ENCODE results near the gene RPL3.
"Not testable (repeated sequence)": the region's sequence is repeated elsewhere in the genome, so short reads cannot be mapped to it uniquely, and the experiment has no call there.

The RPL3 gene

GRCh38 chr22:39349967-39350726 lies 30.7 kb upstream of the RPL3 start, which contains the start of gene SYNGR1:
Gene SYNGR1, plus strand, starts transcription at chr22:39349991. Its CDS starts 20 bp downstream, at chr22:39350011.
- Histone ChIP-seq H3K9me3 (ENCODE audit: control insufficient read depth, low read depth, low read length) (no peaks in the 10 kb centered on the region), H3K4me1 (ENCODE audit: control insufficient read depth, low read depth, low read length) (peaks cover 19% of the 10 kb centered on the region), H3K27ac (ENCODE audit: low read length) (no peak within 1 kb of the TSS), H3K9ac (ENCODE audit: low read length) (peak within 1 kb of the TSS; percentile 58), H3K4me3 (ENCODE audit: low read length) (peak within 1 kb of the TSS; percentile 73), H3K27me3 (ENCODE audit: control insufficient read depth, insufficient read depth, low read length) (peaks cover 14% of the 10 kb centered on the region), H3K36me3 (ENCODE audit: control insufficient read depth, low read depth, low read length) (no peaks in the 10 kb centered on the region)

DNA sequence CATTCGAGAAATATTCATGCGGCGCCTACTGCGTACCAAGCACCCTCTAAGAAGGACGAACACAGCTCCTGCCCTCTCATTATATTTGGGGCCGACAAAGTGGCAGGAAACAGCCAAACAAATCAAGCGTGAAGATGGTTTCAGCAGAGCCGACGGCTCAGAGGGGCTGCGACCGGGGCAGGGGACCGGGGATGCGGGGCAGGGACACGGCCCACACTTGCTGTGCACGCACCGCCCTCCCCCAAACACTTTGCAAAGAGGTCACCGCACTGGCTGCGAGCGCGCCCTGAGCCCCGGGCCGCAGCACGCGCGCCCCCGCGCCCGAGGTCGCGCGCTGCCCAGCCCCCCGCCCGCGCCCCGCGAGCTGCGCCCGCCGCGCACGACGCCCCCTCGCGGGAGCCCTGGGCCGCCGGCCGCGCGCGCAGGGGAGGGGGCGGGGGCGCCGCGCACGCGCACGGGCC lies 30.1 kb upstream of the RPL3 start:
- Histone ChIP-seq H3K9ac (ENCODE audit: low read length) (peak overlapping the region; percentile 58), H3K4me1 (ENCODE audit: control insufficient read depth, low read depth, low read length) (peaks cover 19% of the 10 kb centered on the region), H3K27me3 (ENCODE audit: control insufficient read depth, insufficient read depth, low read length) (peaks cover 14% of the 10 kb centered on the region), H3K4me3 (ENCODE audit: low read length) (peak overlapping the region; percentile 73), H3K27ac (ENCODE audit: low read length) (no peak overlapping the region), H3K36me3 (ENCODE audit: control insufficient read depth, low read depth, low read length) (no peaks in the 10 kb centered on the region), H3K9me3 (ENCODE audit: control insufficient read depth, low read depth, low read length) (no peaks in the 10 kb centered on the region)

DNA sequence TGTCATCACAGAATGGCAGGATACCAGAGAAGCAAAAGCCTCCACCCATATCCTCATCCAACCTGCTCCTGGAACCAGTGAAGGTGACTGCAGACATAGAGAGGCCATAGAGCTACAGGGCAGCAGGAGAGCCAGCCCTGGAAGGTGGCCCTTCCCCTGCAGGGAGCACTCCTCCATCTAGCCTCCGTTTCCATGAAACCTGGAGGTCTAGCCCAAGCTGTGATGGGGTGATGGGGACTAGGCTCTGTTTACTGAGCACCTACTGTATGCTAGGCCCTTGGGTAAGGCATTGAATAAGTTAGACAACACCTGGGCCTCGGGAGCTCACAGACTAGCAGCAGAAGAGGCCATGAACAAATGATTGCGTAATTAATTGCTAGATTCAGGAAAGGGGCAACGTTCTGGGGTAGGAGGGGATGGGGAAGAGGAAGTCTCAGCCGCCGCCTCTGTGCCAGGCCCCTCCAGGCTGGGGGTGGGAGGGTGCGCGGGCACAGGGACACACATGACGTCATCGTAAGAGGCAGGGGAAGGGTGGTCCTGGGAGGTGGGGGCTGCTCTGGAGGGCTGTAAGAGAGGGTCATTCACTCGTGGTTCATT lies 29.6 kb upstream of the RPL3 start:
- H3K27me3 ChIP-seq (ENCODE audit: control insufficient read depth, insufficient read depth, low read length), result peaks cover 14% of the 10 kb centered on the region
- no peak overlapping the region for H3K27ac ChIP-seq (ENCODE audit: low read length)
- peak overlapping the region; percentile 73 for H3K4me3 ChIP-seq (ENCODE audit: low read length)
- peak overlapping the region; percentile 58 for H3K9ac ChIP-seq (ENCODE audit: low read length)
- no peaks in the 10 kb centered on the region for H3K36me3 ChIP-seq (ENCODE audit: control insufficient read depth, low read depth, low read length)
- H3K9me3 ChIP-seq (ENCODE audit: control insufficient read depth, low read depth, low read length), result no peaks in the 10 kb centered on the region
- H3K4me1 ChIP-seq (ENCODE audit: control insufficient read depth, low read depth, low read length), result peaks cover 22% of the 10 kb centered on the region

GRCh38 chr22:39345231-39345630 lies 25.8 kb upstream of the RPL3 start:
- Histone ChIP-seq H3K27ac (ENCODE audit: low read length) (no peak overlapping the region), H3K9ac (ENCODE audit: low read length) (no peak overlapping the region), H3K27me3 (ENCODE audit: control insufficient read depth, insufficient read depth, low read length) (peaks cover 8% of the 10 kb centered on the region), H3K4me1 (ENCODE audit: control insufficient read depth, low read depth, low read length) (peaks cover 7% of the 10 kb centered on the region), H3K9me3 (ENCODE audit: control insufficient read depth, low read depth, low read length) (no peaks in the 10 kb centered on the region), H3K36me3 (ENCODE audit: control insufficient read depth, low read depth, low read length) (no peaks in the 10 kb centered on the region), H3K4me3 (ENCODE audit: low read length) (no peak overlapping the region)

DNA sequence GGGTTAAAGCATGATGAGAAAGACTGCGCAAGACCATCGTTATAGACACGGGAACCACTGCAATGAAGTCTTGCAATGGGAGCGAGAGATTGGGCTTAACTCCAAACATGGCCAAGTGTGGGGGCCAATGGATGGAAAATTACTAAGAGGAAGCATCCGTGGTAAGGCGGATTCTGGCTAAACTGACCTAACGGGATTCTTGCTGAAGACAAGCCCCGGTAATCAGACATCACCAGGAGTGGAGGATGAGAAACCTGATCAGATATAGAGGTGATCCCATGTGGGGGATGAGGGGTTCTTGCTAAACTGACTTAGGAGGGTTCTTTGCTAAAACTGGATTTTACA lies 24.6 kb upstream of the RPL3 start:
- Histone ChIP-seq H3K9ac (ENCODE audit: low read length) (no peak overlapping the region), H3K4me1 (ENCODE audit: control insufficient read depth, low read depth, low read length) (peaks cover 7% of the 10 kb centered on the region), H3K27ac (ENCODE audit: low read length) (no peak overlapping the region), H3K4me3 (ENCODE audit: low read length) (no peak overlapping the region), H3K36me3 (ENCODE audit: control insufficient read depth, low read depth, low read length) (no peaks in the 10 kb centered on the region), H3K27me3 (ENCODE audit: control insufficient read depth, insufficient read depth, low read length) (peaks cover 6% of the 10 kb centered on the region), H3K9me3 (ENCODE audit: control insufficient read depth, low read depth, low read length) (no peaks in the 10 kb centered on the region)

DNA sequence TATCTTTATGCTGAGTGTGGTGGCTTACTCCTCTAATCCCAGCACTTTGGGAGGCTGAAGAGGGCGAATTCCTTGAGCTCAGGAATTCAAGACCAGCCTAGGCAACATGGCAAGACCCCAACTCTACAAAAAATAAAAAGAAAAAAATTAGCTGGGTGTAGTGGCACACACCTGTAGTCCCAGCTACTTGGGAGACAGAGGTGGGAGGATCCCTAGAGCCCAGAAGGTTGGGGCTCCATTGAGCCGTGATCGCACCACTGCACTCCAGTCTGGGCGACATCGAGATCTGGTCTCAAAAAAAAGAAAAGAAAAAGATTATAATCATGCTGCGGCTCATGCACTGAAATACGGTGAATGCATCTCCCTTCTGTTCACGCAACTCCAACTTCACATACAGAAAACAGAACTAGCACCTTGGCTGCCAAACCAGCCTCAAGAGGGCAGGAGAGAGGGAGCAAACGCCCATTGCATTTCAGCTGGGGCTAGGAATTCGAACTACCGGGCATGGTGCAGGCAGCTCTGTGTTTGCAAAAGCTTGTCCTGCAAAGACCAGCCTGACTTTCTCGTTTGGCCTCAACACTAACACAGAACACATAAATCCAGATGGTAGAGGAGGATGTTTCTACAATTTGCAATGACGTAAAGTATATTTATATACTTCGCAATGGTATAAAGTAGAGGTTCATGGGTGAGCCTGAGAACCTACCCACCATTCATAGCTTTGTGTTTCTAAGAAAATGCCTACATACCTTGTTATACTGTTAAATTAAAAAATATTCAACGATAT lies 24.0 kb upstream of the RPL3 start:
- no peak overlapping the region for H3K27ac ChIP-seq (ENCODE audit: low read length)
- H3K36me3 ChIP-seq (ENCODE audit: control insufficient read depth, low read depth, low read length), result no peaks in the 10 kb centered on the region
- H3K27me3 ChIP-seq (ENCODE audit: control insufficient read depth, insufficient read depth, low read length), result peaks cover under 1% of the 10 kb centered on the region
- H3K9me3 ChIP-seq (ENCODE audit: control insufficient read depth, low read depth, low read length), result no peaks in the 10 kb centered on the region
- H3K9ac ChIP-seq (ENCODE audit: low read length), result no peak overlapping the region
- peaks cover 7% of the 10 kb centered on the region for H3K4me1 ChIP-seq (ENCODE audit: control insufficient read depth, low read depth, low read length)
- no peak overlapping the region for H3K4me3 ChIP-seq (ENCODE audit: low read length)

DNA sequence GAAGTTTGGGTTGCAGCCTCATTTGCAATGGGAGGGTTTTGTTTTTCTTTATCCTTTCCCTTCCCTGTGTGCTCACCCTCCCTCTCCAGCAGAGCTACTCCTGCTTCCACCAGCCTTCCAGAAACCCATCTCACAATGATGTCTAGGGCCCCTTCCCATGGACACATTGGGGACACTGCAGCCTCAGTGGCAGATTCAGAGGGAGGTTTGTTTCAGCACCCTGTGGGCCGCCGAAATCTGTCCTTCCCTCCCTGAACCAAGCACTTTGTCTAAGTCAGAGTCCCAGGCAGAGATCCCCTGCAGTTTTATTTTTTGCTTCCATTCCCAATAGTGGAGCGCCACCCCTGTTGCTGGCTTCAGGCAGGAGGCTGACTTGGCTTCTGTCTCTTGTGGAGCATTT lies 21.8 kb upstream of the RPL3 start:
- Histone ChIP-seq H3K36me3 (ENCODE audit: control insufficient read depth, low read depth, low read length) (no peaks in the 10 kb centered on the region), H3K4me3 (ENCODE audit: low read length) (no peak overlapping the region), H3K9ac (ENCODE audit: low read length) (no peak overlapping the region), H3K27ac (ENCODE audit: low read length) (no peak overlapping the region), H3K27me3 (ENCODE audit: control insufficient read depth, insufficient read depth, low read length) (no peaks in the 10 kb centered on the region), H3K4me1 (ENCODE audit: control insufficient read depth, low read depth, low read length) (peaks cover 7% of the 10 kb centered on the region), H3K9me3 (ENCODE audit: control insufficient read depth, low read depth, low read length) (no peaks in the 10 kb centered on the region)

DNA sequence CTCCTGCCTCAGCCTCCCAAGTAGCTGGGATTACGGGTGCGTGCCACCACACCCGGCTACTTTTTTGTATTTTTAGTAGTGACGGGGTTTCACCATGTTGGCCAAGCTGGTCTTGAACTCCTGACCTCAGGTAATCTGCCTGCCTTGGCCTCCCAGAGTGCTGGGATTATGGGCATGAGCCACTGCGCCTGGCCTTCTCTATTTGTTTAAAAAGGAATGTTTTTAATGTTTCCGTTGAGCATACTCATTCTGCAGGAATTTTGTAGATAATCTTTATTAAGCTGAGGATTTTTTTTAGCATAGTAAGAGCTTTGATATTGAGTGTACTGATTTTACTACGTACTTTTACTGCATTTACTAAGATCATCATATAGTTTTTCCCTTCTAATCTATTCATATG lies 20.4 kb upstream of the RPL3 start:
- not testable (repeated sequence) for H3K9ac ChIP-seq (ENCODE audit: low read length); H3K36me3 ChIP-seq (ENCODE audit: control insufficient read depth, low read depth, low read length); H3K4me1 ChIP-seq (ENCODE audit: control insufficient read depth, low read depth, low read length); H3K27ac ChIP-seq (ENCODE audit: low read length); H3K27me3 ChIP-seq (ENCODE audit: control insufficient read depth, insufficient read depth, low read length); H3K4me3 ChIP-seq (ENCODE audit: low read length); H3K9me3 ChIP-seq (ENCODE audit: control insufficient read depth, low read depth, low read length)

- no peak overlapping the region for H3K4me3 ChIP-seq (ENCODE audit: low read length)
- no peak overlapping the region for H3K27ac ChIP-seq (ENCODE audit: low read length)
- H3K27me3 ChIP-seq (ENCODE audit: control insufficient read depth, insufficient read depth, low read length), result no peaks in the 10 kb centered on the region
- H3K9me3 ChIP-seq (ENCODE audit: control insufficient read depth, low read depth, low read length), result no peaks in the 10 kb centered on the region
- no peaks in the 10 kb centered on the region for H3K4me1 ChIP-seq (ENCODE audit: control insufficient read depth, low read depth, low read length)
- H3K36me3 ChIP-seq (ENCODE audit: control insufficient read depth, low read depth, low read length), result no peaks in the 10 kb centered on the region
- no peak overlapping the region for H3K9ac ChIP-seq (ENCODE audit: low read length)
Observed at GRCh38 chr22:39336411-39336810, 17.0 kb upstream of the RPL3 start.

DNA sequence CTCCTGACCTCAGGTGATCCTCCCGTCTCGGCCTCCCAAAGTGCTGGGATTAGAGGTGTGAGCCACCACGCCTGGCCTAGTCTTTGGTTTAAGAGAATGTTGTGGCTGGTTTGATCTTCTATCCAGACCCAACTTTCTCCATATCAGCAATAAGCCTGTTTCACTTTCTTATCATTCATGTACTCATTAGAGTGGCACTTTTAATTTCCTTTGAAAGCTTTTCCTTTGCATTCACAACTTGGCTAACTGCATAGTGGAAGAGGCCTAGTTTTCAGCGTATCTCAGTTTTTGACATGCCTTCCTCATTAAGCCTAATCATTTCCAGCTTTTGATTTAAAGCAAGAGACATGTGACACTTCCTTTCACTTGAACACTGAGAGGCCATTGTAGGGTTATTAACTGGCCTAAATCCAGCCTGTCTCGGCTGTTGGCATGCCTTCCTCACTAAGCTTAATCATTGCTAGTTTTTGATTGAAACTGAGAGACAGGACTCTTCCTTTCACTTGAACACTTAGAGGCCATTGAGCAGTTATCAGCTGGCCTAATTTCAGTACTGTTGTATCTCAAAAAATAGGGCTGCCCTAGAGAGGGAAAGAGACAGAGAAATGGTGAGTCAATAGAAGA lies 13.1 kb upstream of the RPL3 start:
- no peak overlapping the region for H3K9ac ChIP-seq (ENCODE audit: low read length)
- no peaks in the 10 kb centered on the region for H3K9me3 ChIP-seq (ENCODE audit: control insufficient read depth, low read depth, low read length)
- no peaks in the 10 kb centered on the region for H3K4me1 ChIP-seq (ENCODE audit: control insufficient read depth, low read depth, low read length)
- no peaks in the 10 kb centered on the region for H3K27me3 ChIP-seq (ENCODE audit: control insufficient read depth, insufficient read depth, low read length)
- H3K4me3 ChIP-seq (ENCODE audit: low read length), result no peak overlapping the region
- H3K27ac ChIP-seq (ENCODE audit: low read length), result no peak overlapping the region
- no peaks in the 10 kb centered on the region for H3K36me3 ChIP-seq (ENCODE audit: control insufficient read depth, low read depth, low read length)

- not testable (repeated sequence) for H3K27me3 ChIP-seq (ENCODE audit: control insufficient read depth, insufficient read depth, low read length); H3K36me3 ChIP-seq (ENCODE audit: control insufficient read depth, low read depth, low read length); H3K9ac ChIP-seq (ENCODE audit: low read length); H3K4me3 ChIP-seq (ENCODE audit: low read length); H3K9me3 ChIP-seq (ENCODE audit: control insufficient read depth, low read depth, low read length); H3K4me1 ChIP-seq (ENCODE audit: control insufficient read depth, low read depth, low read length); H3K27ac ChIP-seq (ENCODE audit: low read length)
Observed at GRCh38 chr22:39330553-39330952, 11.1 kb upstream of the RPL3 start.
